Testis (tissue), 2 donors: ENCODE data around the gene RGS8.

Experiments used
- POLR2A ChIP-seq: fragments of 450-650 bp; IDR thresholded peaks from one replicate; pipeline ENCODE4 v1.6.1; 2017; ENCODE audit warnings: antibody characterized with exemption, mild to moderate bottlenecking, moderate library complexity
- TF ChIP-seq, protein P1 (sequence below), 3 experiments: fragments of 450-650 bp in 2 of 3; fragments of 200-600 bp in 1 of 3; sonication (generic) in 1 of 3; IDR thresholded peaks; one replicate each; pipeline ENCODE4 v1.5.1; 2016 to 2019; ENCODE audit warnings: antibody characterized with exemption in 3 of 3, mild to moderate bottlenecking in 2 of 3, moderate library complexity in 1 of 3

DNA sequence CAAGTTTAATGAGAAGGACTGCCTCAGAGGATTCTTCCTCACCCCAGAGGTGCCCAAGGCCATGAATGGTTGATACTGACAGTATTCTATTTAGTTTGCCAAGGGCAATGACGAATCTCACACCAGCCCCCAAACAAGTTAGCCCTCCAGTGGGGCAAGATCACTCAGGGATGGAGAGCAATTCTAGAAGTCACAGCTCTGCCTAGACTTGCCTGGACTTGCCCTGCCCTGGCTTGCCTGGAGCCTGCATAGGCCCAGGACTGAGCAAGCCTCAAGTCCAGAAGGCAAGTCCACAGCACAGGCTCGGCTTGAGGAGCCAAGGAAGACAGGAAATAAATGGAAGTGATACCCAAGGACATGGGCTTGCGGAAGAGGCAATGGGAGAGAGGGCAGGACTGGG is 40.7 kb downstream of the RGS8 start:
- TF ChIP-seq, protein P1, sequence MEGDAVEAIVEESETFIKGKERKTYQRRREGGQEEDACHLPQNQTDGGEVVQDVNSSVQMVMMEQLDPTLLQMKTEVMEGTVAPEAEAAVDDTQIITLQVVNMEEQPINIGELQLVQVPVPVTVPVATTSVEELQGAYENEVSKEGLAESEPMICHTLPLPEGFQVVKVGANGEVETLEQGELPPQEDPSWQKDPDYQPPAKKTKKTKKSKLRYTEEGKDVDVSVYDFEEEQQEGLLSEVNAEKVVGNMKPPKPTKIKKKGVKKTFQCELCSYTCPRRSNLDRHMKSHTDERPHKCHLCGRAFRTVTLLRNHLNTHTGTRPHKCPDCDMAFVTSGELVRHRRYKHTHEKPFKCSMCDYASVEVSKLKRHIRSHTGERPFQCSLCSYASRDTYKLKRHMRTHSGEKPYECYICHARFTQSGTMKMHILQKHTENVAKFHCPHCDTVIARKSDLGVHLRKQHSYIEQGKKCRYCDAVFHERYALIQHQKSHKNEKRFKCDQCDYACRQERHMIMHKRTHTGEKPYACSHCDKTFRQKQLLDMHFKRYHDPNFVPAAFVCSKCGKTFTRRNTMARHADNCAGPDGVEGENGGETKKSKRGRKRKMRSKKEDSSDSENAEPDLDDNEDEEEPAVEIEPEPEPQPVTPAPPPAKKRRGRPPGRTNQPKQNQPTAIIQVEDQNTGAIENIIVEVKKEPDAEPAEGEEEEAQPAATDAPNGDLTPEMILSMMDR (IDR thresholded peaks at IDR 0.05) = no peak
- no peak for TF ChIP-seq POLR2A
